Mesendoderm (in vitro differentiated cells): ENCODE measurements around the gene CANT1.

Source experiments
- DNase-seq: peaks from one replicate; pipeline ENCODE4 v3.0.0; 2013
- H2AK5ac ChIP-seq: 2 replicates; pipeline ENCODE4 v1.6.1; 2013; ENCODE audit warnings: low read length, inconsistent platforms
- H2BK120ac ChIP-seq: 2 replicates; pipeline ENCODE4 v1.6.1; 2013; ENCODE audit warnings: low read depth, mild to moderate bottlenecking, low read length, moderate library complexity, mixed read lengths
- H2BK15ac ChIP-seq: replicated peaks from 2 replicates; pipeline ENCODE4 v1.6.1; 2013; ENCODE audit warnings: low read depth, mild to moderate bottlenecking, moderate library complexity
- H2BK5ac ChIP-seq: 2 replicates; pipeline ENCODE4 v1.6.1; 2013; ENCODE audit warnings: low read length, inconsistent platforms
- H3K18ac ChIP-seq: 2 replicates; pipeline ENCODE4 v1.6.1; 2013; ENCODE audit warnings: mild to moderate bottlenecking, low read length, mixed read lengths
- H3K23ac ChIP-seq: one replicate; pipeline ENCODE4 v1.6.1; 2013; ENCODE audit warnings: low read length
- H3K27ac ChIP-seq: 2 replicates; pipeline ENCODE4 v1.5.1; 2013; ENCODE audit warnings: low read depth, mild to moderate bottlenecking, inconsistent platforms, low read length, moderate library complexity
- H3K27me3 ChIP-seq: 2 replicates; pipeline ENCODE4 v1.6.1; 2013; ENCODE audit warnings: low read length, control low read depth, mild to moderate bottlenecking, inconsistent platforms; ENCODE audit not compliant: insufficient read depth, poor library complexity
- H3K36me3 ChIP-seq: 2 replicates; pipeline ENCODE4 v1.6.1; 2013; ENCODE audit warnings: low read length, inconsistent platforms; ENCODE audit not compliant: control insufficient read depth, insufficient read depth
- H3K4ac ChIP-seq: one replicate; pipeline ENCODE4 v1.6.1; 2013; ENCODE audit warnings: low read depth, mild to moderate bottlenecking, low read length, moderate library complexity
- H3K4me1 ChIP-seq: 2 replicates; pipeline ENCODE4 v1.6.1; 2013; ENCODE audit warnings: low read depth, low read length, inconsistent platforms; ENCODE audit not compliant: control insufficient read depth
- H3K4me2 ChIP-seq: 2 replicates; pipeline ENCODE4 v1.6.1; 2013; ENCODE audit warnings: low read length
- H3K4me3 ChIP-seq: 2 replicates; pipeline ENCODE4 v1.5.1; 2013; ENCODE audit warnings: mild to moderate bottlenecking, low read length
- H3K56ac ChIP-seq: one replicate; pipeline ENCODE4 v1.6.1; 2013; ENCODE audit warnings: low read length
- H3K79me1 ChIP-seq: 2 replicates; pipeline ENCODE4 v1.6.1; 2013; ENCODE audit warnings: low read length, inconsistent platforms
- H3K79me2 ChIP-seq: 2 replicates; pipeline ENCODE4 v1.6.1; 2013; ENCODE audit warnings: mild to moderate bottlenecking, low read length; ENCODE audit not compliant: control insufficient read depth, insufficient read depth
- H3K9ac ChIP-seq: 2 replicates; pipeline ENCODE4 v1.6.1; 2013; ENCODE audit warnings: low read length, inconsistent platforms
- H4K5ac ChIP-seq: one replicate; pipeline ENCODE4 v1.6.1; 2013; ENCODE audit warnings: low read length
- H4K8ac ChIP-seq: one replicate; pipeline ENCODE4 v1.6.1; 2013; ENCODE audit warnings: low read depth, mild to moderate bottlenecking, control low read depth, low read length, moderate library complexity
- WGBS: extraction: QIAGEN DNeasy Blood & Tissue Kit; methylation state at CpG from one replicate; pipeline ENCODE4 v1.1.7; 2013; ENCODE audit warnings: low lambda C conversion rate, missing lambda C conversion rate; ENCODE audit not compliant: insufficient coverage; ENCODE audit errors: extremely low coverage; 5-methylcytosine and 5-hydroxymethylcytosine counted together

CANT1 gene

GRCh38 chr17:79006046-79006445 is 3.5 kb downstream of the CANT1 start:
- Histone ChIP-seq H3K27ac (no peak overlapping the region), H3K56ac (no peak overlapping the region), H3K4me1 (peaks cover 7% of the 10 kb centered on the region), H3K79me2 (peaks cover 18% of the 10 kb centered on the region), H3K79me1 (peaks cover 38% of the 10 kb centered on the region), H2BK15ac (no peak overlapping the region), H3K9ac (no peak overlapping the region), H3K23ac (no peak overlapping the region), H2AK5ac (no peak overlapping the region), H4K8ac (no peak overlapping the region), H2BK120ac (no peak overlapping the region), H3K18ac (no peak overlapping the region), H3K4ac (no peak overlapping the region), H3K36me3 (no peaks in the 10 kb centered on the region), H3K4me3 (no peak overlapping the region), H4K5ac (no peak overlapping the region), H2BK5ac (no peak overlapping the region), H3K27me3 (no peaks in the 10 kb centered on the region), H3K4me2 (no peak overlapping the region)
- WGBS, result no CpG with 5 or more reads among the region's 8 CpGs
- DNase-seq, result no peak

GRCh38 chr17:79005063-79005861 is 4.3 kb downstream of the CANT1 start:
- Histone ChIP-seq H4K5ac (no peak overlapping the region), H3K4ac (no peak overlapping the region), H2BK5ac (no peak overlapping the region), H3K4me2 (no peak overlapping the region), H3K18ac (no peak overlapping the region), H3K27ac (no peak overlapping the region), H3K36me3 (no peaks in the 10 kb centered on the region), H2BK120ac (no peak overlapping the region), H3K27me3 (no peaks in the 10 kb centered on the region), H2AK5ac (no peak overlapping the region), H3K23ac (no peak overlapping the region), H3K4me1 (peaks cover 7% of the 10 kb centered on the region), H3K79me2 (peaks cover 18% of the 10 kb centered on the region), H3K9ac (no peak overlapping the region), H3K56ac (no peak overlapping the region), H2BK15ac (no peak overlapping the region), H3K4me3 (no peak overlapping the region), H3K79me1 (peaks cover 41% of the 10 kb centered on the region), H4K8ac (no peak overlapping the region)
- no peak for DNase-seq
- whole genome bisulfite sequencing, result no CpG with 5 or more reads among the region's 12 CpGs

GRCh38 chr17:79003661-79004411 is 5.7 kb downstream of the CANT1 start:
- no CpG with 5 or more reads among the region's 3 CpGs for WGBS
- H3K18ac ChIP-seq, result no peak overlapping the region
- peaks cover 15% of the 10 kb centered on the region for H3K79me2 ChIP-seq
- no peak overlapping the region for H4K5ac ChIP-seq
- H3K27ac ChIP-seq, result no peak overlapping the region
- H2BK5ac ChIP-seq, result no peak overlapping the region
- H3K4ac ChIP-seq, result no peak overlapping the region
- no peak overlapping the region for H3K9ac ChIP-seq
- H3K36me3 ChIP-seq, result no peaks in the 10 kb centered on the region
- no peak overlapping the region for H3K56ac ChIP-seq
- peaks cover 4% of the 10 kb centered on the region for H3K4me1 ChIP-seq
- no peak overlapping the region for H2BK120ac ChIP-seq
- no peak overlapping the region for H2AK5ac ChIP-seq
- no peak overlapping the region for H4K8ac ChIP-seq
- DNase-seq, result peak; percentile 86
- H3K4me2 ChIP-seq, result no peak overlapping the region
- H2BK15ac ChIP-seq, result no peak overlapping the region
- peaks cover 36% of the 10 kb centered on the region for H3K79me1 ChIP-seq
- no peak overlapping the region for H3K23ac ChIP-seq
- H3K4me3 ChIP-seq, result no peak overlapping the region
- no peaks in the 10 kb centered on the region for H3K27me3 ChIP-seq

- no peak overlapping the region for H2AK5ac ChIP-seq
Observed at GRCh38 chr17:79002796-79003593, 6.6 kb downstream of the CANT1 start.

GRCh38 chr17:79002291-79002690 is 7.3 kb downstream of the CANT1 start:
- no CpG with 5 or more reads among the region's 14 CpGs for WGBS
- H3K9ac ChIP-seq, result no peak overlapping the region
- H3K4me1 ChIP-seq, result no peaks in the 10 kb centered on the region
- DNase-seq, result no peak
- H3K18ac ChIP-seq, result no peak overlapping the region
- H3K27me3 ChIP-seq, result no peaks in the 10 kb centered on the region
- no peaks in the 10 kb centered on the region for H3K36me3 ChIP-seq
- no peak overlapping the region for H3K23ac ChIP-seq
- no peak overlapping the region for H2BK120ac ChIP-seq
- no peak overlapping the region for H4K5ac ChIP-seq
- no peak overlapping the region for H2BK15ac ChIP-seq
- H4K8ac ChIP-seq, result no peak overlapping the region
- no peak overlapping the region for H2AK5ac ChIP-seq
- peaks cover 11% of the 10 kb centered on the region for H3K79me2 ChIP-seq
- no peak overlapping the region for H3K4me2 ChIP-seq
- H3K27ac ChIP-seq, result no peak overlapping the region
- no peak overlapping the region for H3K56ac ChIP-seq
- no peak overlapping the region for H2BK5ac ChIP-seq
- H3K4me3 ChIP-seq, result no peak overlapping the region
- H3K79me1 ChIP-seq, result peaks cover 24% of the 10 kb centered on the region
- H3K4ac ChIP-seq, result no peak overlapping the region

More at GRCh38 chr17:79002796-79003593, 6.6 kb downstream of the CANT1 start:
- no peak for DNase-seq
- no peaks in the 10 kb centered on the region for H3K4me1 ChIP-seq
- H3K18ac ChIP-seq, result no peak overlapping the region
- no peak overlapping the region for H4K5ac ChIP-seq
- no CpG with 5 or more reads among the region's 20 CpGs for WGBS
- H3K79me1 ChIP-seq, result peaks cover 29% of the 10 kb centered on the region
- H3K36me3 ChIP-seq, result no peaks in the 10 kb centered on the region
- no peak overlapping the region for H3K23ac ChIP-seq
- H2BK5ac ChIP-seq, result no peak overlapping the region
- H2BK15ac ChIP-seq, result no peak overlapping the region
- H3K4me3 ChIP-seq, result no peak overlapping the region
- no peak overlapping the region for H3K27ac ChIP-seq
- no peak overlapping the region for H4K8ac ChIP-seq
- no peak overlapping the region for H3K56ac ChIP-seq
- H3K4ac ChIP-seq, result no peak overlapping the region
- no peak overlapping the region for H2BK120ac ChIP-seq
- H3K9ac ChIP-seq, result no peak overlapping the region
- no peaks in the 10 kb centered on the region for H3K27me3 ChIP-seq
- peaks cover 13% of the 10 kb centered on the region for H3K79me2 ChIP-seq
- H3K4me2 ChIP-seq, result no peak overlapping the region
